ENCODE data around the gene EPAS1. TPM values are rescaled to one million over a fixed set of nuclear protein-coding genes. Genes with fewer than 3 reads are reported as not detected.

The EPAS1 gene
- total RNA-seq, 1 experiment from 2014 or later: 127 TPM

- no peaks in the 10 kb centered on the region for H3K27me3 ChIP-seq (ENCODE audit: insufficient read depth, low read depth)
- H3K4me3 ChIP-seq: no peak overlapping the region
- peak overlapping the region; percentile 83 for H3K4me2 ChIP-seq
- no TSS peak for BruUV-seq (replicated peaks)
- H3K36me3 ChIP-seq (ENCODE audit: low read depth): no peaks in the 10 kb centered on the region; the same call in 1 of the 2 replicates
- peaks cover 97% of the 10 kb centered on the region for H3K79me2 ChIP-seq (ENCODE audit: low read depth)
- intact Hi-C loops (cut with micrococcal nuclease; ENCODE audit: unreplicated experiment): no loop called here
- no peaks in the 10 kb centered on the region for H3K9me2 ChIP-seq (ENCODE audit: insufficient read depth)
- no peak overlapping the region for H3K27ac ChIP-seq
- ChIA-PET POLR2A (ENCODE audit: unreplicated experiment) (interaction anchor here (0.7 kb wide), 1 partner anchor 237 kb away, joined by 4 read pairs; no protein-coding TSS in a partner anchor), CTCF (interaction anchor here (0.5 to 1.0 kb wide), 3 partner anchors 10 to 247 kb away, joined by 3 to 10 read pairs (median 4); no protein-coding TSS in a partner anchor)
- H3F3A ChIP-seq (ENCODE audit: insufficient read depth, low read depth): peaks cover 72% of the 10 kb centered on the region
- H3K4me1 ChIP-seq (replicated peaks; ENCODE audit: insufficient read depth): peaks cover 96% of the 10 kb centered on the region
- no peaks in the 10 kb centered on the region for H3K9me3 ChIP-seq (ENCODE audit: insufficient read depth, low read depth)
- peak in 1 of 2 experiments; percentile 52 for DNase-seq
- H2AFZ ChIP-seq: no peak overlapping the region
- H4K20me1 ChIP-seq (ENCODE audit: insufficient read depth): peaks cover 22% of the 10 kb centered on the region
- TF ChIP-seq CTCF (conservative IDR thresholded peaks at IDR 0.05): no peak
- TF ChIP-seq EZH2 (IDR thresholded peaks at IDR 0.05; ENCODE audit: low read depth): no peak
Observed at GRCh38 chr2:46309052-46309953, 12.1 kb downstream of the EPAS1 start.

- peaks cover 91% of the 10 kb centered on the region for H3K79me2 ChIP-seq (ENCODE audit: low read depth)
- H3K36me3 ChIP-seq (ENCODE audit: low read depth): no peaks in the 10 kb centered on the region; the same call in 1 of the 2 replicates
- H3K9me3 ChIP-seq (ENCODE audit: insufficient read depth, low read depth): no peaks in the 10 kb centered on the region
- H3K4me1 ChIP-seq (replicated peaks; ENCODE audit: insufficient read depth): peaks cover 94% of the 10 kb centered on the region
- no TSS peak for BruUV-seq (replicated peaks)
- peaks cover 72% of the 10 kb centered on the region for H3F3A ChIP-seq (ENCODE audit: insufficient read depth, low read depth)
- H3K4me2 ChIP-seq: peak overlapping the region; percentile 50
- H2AFZ ChIP-seq: no peak overlapping the region
- TF ChIP-seq CTCF (conservative IDR thresholded peaks at IDR 0.05) (no peak), EZH2 (IDR thresholded peaks at IDR 0.05; ENCODE audit: low read depth) (no peak)
- ChIA-PET POLR2A (ENCODE audit: unreplicated experiment) (no interaction called here), CTCF (interaction anchor here (0.5 to 1.0 kb wide), 3 partner anchors 9 to 247 kb away, joined by 3 to 8 read pairs (median 3); no protein-coding TSS in a partner anchor)
- H3K9me2 ChIP-seq (ENCODE audit: insufficient read depth): no peaks in the 10 kb centered on the region
- intact Hi-C loops (cut with micrococcal nuclease; ENCODE audit: unreplicated experiment): no loop called here
- no peak for DNase-seq
- peak overlapping the region; percentile 58 for H3K27ac ChIP-seq
- peaks cover 22% of the 10 kb centered on the region for H4K20me1 ChIP-seq (ENCODE audit: insufficient read depth)
- H3K4me3 ChIP-seq: no peak overlapping the region
- H3K27me3 ChIP-seq (ENCODE audit: insufficient read depth, low read depth): no peaks in the 10 kb centered on the region
Observed at GRCh38 chr2:46310446-46310845, 13.2 kb downstream of the EPAS1 start.

- ChIA-PET CTCF (interaction anchor here (0.6 kb wide), 1 partner anchor 9 kb away, joined by 4 read pairs; no protein-coding TSS in a partner anchor), POLR2A (ENCODE audit: unreplicated experiment) (interaction anchor here (1.1 kb wide), 1 partner anchor 243 kb away, joined by 5 read pairs; no protein-coding TSS in a partner anchor)
- Histone ChIP-seq H3K27me3 (ENCODE audit: insufficient read depth, low read depth) (no peaks in the 10 kb centered on the region), H3K4me1 (replicated peaks; ENCODE audit: insufficient read depth) (peaks cover 94% of the 10 kb centered on the region), H4K20me1 (ENCODE audit: insufficient read depth) (peaks cover 20% of the 10 kb centered on the region), H3K4me2 (peak overlapping the region; percentile 50), H2AFZ (no peak overlapping the region), H3K9me3 (ENCODE audit: insufficient read depth, low read depth) (no peaks in the 10 kb centered on the region), H3K27ac (peak overlapping the region; percentile 58), H3K4me3 (no peak overlapping the region), H3K36me3 (ENCODE audit: low read depth) (no peaks in the 10 kb centered on the region; the same call in 1 of the 2 replicates), H3K79me2 (ENCODE audit: low read depth) (peaks cover 94% of the 10 kb centered on the region), H3K9me2 (ENCODE audit: insufficient read depth) (no peaks in the 10 kb centered on the region), H3F3A (ENCODE audit: insufficient read depth, low read depth) (peaks cover 74% of the 10 kb centered on the region)
- TF ChIP-seq CTCF (conservative IDR thresholded peaks at IDR 0.05) (no peak), EZH2 (IDR thresholded peaks at IDR 0.05; ENCODE audit: low read depth) (no peak)
- no TSS peak for BruUV-seq (replicated peaks)
- peak in 1 of 2 experiments; percentile 63 for DNase-seq
- intact Hi-C loops (cut with micrococcal nuclease; ENCODE audit: unreplicated experiment): no loop called here
Observed at GRCh38 chr2:46311651-46312223, 14.5 kb downstream of the EPAS1 start.

Measured in PC-9 (cell line).